ENCODE data around the gene TRMT112.

The TRMT112 gene

DNA sequence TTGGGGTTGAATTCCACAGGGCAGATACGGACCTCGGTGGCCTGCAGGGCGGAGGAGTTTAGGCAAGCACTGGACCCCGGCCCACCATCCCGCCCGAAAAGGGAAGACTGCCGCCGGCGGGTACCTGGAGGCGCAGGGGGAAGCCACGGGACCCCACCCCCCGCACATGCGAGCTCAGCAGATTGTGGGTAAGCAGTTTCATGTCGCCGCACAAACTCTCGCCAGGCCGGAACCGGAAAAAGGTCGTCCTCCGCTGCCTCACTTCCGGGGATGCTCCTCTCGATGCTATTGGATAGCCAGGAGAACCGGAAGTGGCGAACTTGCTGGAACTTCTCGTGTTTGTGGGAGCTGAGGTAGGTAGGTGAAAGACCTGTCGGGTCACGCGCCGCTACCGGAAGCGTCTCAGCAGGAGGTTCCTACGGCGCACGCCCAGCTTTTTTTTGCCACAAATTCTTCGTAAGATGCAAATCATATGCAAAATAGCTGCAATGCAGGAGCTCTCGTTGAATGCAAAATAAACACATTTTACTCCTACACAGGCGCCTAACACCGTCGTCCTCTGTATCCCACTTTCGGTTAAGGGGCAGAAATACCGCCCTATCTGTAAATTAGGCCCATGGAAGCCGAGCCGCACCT, at the start of gene TRMT112:
TSS of gene TRMT112 (minus strand) at position 235 of the 636 bp plus-strand sequence. CDS start at position 202, 33 bp downstream.
- DNase-seq (ENCODE audit: low read depth in 1 of 2, low spot score in 1 of 2), result peak; percentile 80 to 90

DNA sequence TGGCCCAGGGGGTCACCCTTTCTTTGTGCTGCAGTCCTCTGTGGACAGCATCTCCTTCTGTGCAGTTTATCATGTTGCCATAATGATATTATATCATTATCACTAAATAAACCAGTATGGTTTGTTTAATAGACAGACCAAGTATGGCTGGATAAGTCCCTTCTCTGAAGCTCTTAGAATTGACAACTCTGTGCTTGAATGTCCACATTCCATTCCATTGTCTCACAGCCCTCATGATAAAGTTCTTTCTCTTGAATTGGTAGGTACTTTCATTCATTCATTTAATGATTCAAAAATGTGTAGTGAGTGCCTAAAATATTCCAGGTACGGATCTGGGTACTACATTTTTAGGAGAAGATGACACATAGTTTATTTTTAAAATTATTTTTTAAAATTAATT, 49.4 kb upstream of the TRMT112 start:
- DNase-seq (ENCODE audit: low read depth in 1 of 2, low spot score in 1 of 2), result no peak

DNA sequence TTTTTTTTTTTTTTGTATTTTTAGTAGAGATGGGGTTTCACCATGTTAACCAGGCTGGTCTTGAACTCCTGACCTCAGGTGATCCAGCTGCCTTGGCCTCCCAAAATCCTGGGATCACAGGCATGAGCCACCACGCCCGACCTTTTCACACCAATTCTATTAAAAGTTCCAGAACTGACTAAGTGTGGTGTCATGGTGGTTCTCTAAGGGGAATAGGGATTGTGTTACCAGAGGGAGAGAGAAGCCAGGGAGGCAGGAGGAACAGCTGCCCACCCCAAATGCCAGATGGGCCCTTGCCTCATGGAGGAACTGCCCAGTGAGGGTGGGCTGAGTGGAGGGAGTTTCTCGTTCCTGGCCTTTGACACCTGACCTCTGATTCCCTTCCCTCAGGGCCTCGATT, 47.6 kb upstream of the TRMT112 start:
- no peak for DNase-seq (ENCODE audit: low read depth in 1 of 2, low spot score in 1 of 2)

DNA sequence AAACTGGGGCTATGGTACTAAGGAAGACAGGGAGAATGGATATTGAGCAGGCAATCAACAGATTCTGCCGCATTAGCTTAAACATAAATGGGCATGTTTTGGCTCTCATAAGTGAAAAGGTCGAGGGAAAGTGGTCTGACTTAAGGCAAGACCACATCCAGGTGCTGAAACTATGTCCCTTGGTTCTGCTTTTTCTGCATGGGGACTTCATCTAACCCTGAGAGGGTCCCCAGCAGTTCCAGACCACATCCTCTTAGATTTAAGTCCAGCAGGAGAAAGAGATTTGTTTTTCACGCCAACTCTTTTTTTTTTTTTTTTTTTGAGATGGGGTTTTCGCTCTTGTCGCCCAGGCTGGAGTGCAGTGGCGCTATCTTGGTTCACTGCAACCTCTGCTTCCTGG, 47.1 kb upstream of the TRMT112 start:
- no peak for DNase-seq (ENCODE audit: low read depth in 1 of 2, low spot score in 1 of 2)

DNA sequence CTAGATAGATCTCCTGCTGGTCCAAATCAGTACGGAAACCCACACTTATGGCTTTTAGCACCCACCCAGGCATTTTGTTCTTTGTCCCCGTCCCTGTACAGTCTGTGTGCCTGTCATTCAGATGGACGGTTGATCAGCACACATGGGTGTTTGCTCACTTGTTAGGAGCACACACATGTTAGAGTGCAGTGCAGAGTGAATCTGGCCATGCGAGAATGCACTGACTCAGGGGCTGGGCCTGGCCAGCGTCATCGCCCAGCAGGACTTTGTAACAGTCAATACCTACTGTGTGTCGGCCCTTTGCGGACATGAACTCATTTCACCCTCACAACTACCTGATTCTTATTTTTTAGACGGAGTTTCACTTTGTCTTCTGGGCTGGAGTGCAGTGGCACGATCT, 45.0 kb upstream of the TRMT112 start:
- no peak for DNase-seq (ENCODE audit: low read depth in 1 of 2, low spot score in 1 of 2)

DNA sequence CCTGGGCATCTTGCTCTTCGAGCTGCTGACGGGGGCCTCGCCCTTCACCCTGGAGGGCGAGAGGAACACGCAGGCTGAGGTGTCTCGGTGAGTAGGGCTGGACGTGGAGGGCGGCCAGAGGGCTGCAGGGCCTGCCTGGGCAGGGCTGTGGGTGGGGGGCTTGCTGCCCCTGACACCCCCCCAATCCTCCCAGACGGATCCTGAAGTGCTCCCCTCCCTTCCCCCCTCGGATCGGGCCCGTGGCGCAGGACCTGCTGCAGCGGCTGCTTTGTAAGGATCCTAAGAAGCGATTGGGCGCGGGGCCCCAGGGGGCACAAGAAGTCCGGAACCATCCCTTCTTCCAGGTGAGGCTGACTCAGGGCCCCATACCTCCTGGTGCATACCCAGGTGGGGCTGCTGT, 44.3 kb upstream of the TRMT112 start:
- no peak for DNase-seq (ENCODE audit: low read depth in 1 of 2, low spot score in 1 of 2)

DNA sequence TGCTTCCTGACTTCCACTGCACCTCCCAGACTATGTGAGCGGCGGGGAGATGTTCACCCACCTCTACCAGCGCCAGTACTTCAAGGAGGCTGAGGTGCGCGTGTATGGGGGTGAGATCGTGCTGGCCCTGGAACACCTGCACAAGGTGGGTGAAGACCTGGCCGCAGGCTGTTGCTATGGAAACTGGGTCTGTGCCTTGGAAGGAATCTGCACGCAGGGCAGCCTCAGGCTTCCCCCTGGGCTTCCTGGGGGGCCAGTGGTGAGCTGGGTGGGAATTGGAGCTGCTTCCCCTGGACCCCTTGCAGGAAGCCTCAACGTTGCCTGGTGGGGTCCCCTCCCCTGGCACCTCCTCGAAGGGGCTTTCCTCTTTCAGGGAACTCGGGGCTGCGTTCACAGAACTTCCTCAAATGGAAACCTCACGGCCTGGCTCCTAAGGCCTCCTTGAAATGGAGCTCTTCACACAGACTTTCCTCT, 43.1 kb upstream of the TRMT112 start:
- DNase-seq (ENCODE audit: low read depth in 1 of 2, low spot score in 1 of 2), result no peak

DNA sequence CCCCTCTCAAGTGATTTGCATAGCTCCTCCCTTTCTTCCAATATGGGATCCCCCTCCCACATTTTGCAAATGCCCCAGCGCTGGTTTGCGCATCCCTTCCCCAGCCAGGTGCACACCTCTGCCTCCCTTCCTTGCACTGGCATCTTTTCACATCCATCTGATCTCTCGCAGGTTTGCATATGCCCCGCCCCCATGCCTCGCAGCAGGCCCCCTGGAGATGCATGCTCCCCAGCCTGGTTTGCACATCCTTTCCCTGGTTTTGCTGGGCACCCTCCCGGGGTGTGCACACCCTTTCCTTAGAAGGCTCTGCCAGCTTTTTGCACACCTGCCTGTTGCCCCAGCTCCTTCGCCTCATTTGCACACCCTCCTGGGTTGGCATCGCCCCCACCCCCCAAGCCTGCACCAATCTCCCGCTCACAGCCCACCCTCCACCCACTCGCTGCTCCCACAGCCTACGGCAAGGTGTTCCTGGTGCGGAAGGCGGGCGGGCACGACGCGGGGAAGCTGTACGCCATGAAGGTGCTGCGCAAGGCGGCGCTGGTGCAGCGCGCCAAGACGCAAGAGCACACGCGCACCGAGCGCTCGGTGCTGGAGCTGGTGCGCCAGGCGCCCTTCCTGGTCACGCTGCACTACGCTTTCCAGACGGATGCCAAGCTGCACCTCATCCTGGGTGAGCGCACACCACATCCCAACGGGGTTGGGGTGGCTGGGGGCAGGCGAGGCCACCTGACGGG, 42.5 kb upstream of the TRMT112 start:
- no peak for DNase-seq (ENCODE audit: low read depth in 1 of 2, low spot score in 1 of 2)

DNA sequence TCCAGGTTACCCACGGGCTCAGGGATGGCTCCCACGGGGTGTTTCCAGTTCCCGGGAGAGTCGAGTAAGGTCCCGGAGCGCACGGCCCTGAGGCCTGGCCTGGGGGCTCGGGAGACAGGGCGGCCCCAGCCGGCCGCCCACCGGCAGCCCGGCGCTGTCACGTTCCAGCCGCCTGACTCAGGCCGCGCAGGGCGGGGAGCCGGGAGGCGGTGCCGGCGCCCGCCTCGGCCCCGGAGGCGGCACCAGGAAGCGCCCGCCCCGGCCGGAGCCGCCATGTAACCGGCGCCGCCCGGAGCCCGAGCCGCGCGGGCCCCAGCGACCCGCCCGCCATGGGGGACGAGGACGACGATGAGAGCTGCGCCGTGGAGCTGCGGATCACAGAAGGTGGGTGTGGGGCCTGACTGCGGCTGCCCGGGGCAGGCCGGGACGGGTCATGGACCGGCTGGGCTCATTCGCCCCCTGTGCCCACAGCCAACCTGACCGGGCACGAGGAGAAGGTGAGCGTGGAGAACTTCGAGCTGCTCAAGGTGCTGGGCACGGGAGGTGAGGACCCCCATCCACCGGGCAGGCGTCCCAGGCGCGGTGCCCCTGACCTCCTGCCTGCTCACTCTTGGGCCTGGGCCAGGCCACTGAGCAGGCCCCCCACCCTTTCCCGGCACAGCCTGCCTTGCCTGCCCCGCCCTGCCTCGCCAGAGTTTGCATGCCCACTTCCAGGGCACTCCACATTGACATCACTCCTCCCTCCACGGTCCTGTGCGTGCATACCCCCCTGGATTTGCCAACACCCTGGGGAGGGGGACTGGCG, 41.8 kb upstream of the TRMT112 start, which contains the start of gene RPS6KA4:
TSS of gene RPS6KA4 (plus strand) at position 256 of the 805 bp plus-strand sequence. CDS start at position 330, 74 bp downstream.
- peak in 1 of 2 donors; percentile 52 for DNase-seq (ENCODE audit: low read depth in 1 of 2, low spot score in 1 of 2)

DNA sequence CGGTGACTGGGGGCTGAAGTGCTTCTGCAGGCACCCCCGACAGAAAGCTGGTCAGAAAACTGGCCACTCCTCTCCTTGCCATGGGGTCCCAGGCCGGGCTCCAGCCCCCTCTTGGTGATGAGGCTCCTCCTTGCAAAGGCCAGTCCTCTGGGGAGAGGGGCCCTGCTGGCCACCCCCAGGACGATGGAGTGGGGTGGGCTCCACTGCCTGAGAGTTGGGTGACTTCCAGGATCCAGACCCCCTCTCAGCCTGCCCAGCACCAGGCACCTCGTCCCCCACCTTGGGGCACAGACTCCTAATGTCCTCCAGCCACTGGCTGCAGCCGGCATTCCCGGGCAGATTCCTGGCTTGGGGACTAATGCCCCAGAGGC, 41.2 kb upstream of the TRMT112 start:
- no peak for DNase-seq (ENCODE audit: low read depth in 1 of 2, low spot score in 1 of 2)

DNA sequence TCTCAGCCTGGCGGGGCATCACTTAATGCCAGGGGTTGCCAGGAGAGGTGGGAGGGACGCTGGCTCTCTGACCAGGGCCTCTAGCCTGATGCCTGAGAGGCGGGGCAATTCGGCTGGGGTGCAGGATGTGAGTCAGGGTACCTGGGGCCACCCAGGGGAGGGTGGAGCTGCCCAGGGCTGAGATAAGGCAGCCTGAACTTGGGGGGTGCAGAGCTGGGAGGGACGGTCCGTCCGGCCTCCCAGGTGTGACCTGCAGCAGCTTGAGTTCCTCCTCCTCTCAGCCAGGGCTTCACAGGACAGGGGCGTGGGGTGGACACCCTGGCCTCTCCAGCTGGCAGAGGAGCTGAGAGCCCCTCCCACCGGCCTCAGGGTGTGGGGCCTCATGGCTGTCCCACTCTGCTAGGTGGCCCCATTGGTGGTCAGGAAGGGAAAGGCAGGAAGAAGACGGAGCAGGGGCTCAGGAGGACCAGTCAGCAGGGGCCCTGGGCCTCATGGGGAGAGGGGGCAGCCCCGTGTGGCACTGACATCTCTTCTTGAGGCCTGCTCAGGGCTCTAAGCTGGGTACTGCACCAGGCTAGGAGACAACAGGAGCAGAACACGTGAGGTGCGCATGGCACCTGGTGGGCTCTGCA, 40.7 kb upstream of the TRMT112 start:
- no peak for DNase-seq (ENCODE audit: low read depth in 1 of 2, low spot score in 1 of 2)

DNA sequence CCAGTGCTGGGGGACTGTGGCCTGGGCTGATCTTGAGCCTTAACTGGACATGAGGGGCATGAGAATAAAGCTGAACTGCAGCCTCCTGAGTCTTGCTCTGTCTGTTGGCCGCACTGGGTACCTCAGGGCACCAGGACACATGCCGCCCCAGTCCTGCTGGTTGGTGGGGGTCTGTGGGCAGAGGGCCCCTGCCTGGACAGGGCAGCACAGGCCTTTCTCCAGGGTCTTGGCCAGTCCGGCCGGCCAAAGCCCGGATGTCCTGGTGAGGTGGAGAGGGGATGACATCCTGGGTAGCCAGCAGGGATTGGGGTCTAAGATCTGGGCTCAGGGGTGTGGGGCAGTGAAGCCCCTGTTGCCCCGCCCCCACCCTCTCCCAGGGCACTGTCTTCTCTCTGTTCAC, 40.1 kb upstream of the TRMT112 start:
- DNase-seq (ENCODE audit: low read depth in 1 of 2, low spot score in 1 of 2), result no peak

DNA sequence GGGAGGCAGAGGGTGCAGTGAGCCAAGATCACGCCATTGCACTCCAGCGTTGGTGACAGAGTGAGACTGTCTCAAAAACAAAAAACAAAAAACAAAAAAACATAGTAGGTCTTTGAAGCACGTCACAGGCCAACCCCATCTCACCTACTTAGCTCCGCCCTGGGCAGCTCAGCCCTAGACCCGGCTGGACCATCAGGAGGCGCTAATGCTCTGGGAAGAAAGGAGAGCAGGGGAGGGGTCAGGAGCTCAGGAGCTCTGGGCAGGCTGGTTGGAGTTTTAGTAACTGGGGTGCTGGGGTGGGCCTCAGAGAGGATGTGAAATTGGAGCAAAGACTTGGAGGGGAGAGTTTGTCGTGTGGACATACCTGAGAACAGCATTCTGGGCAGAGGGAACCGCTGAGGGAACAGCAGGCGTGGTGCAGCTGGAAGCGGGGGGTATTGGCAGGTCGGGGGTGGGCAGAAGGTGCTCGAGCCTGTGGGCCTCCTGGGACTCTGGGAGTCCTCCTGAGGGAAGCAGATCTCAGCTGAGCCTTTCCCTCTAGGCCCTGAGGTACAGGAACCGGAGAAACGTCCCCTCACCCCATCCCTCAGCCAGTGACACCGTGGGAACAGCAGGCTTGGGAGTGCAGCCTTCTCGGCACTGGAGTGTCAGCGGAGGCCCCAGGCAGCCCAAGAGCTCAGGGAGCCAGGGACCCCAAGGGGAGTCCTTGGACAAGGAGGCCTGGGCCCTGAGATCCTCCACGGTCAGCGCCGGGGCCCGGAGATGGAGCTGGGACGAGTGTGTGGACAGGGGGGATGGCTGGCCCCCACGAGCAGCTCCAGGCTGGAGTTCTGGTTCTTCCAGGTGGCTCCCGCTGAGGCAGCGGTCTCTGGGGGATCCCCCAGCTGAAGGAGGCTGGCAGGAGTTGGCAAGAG, 39.4 kb upstream of the TRMT112 start:
- DNase-seq (ENCODE audit: low read depth in 1 of 2, low spot score in 1 of 2), result no peak

DNA sequence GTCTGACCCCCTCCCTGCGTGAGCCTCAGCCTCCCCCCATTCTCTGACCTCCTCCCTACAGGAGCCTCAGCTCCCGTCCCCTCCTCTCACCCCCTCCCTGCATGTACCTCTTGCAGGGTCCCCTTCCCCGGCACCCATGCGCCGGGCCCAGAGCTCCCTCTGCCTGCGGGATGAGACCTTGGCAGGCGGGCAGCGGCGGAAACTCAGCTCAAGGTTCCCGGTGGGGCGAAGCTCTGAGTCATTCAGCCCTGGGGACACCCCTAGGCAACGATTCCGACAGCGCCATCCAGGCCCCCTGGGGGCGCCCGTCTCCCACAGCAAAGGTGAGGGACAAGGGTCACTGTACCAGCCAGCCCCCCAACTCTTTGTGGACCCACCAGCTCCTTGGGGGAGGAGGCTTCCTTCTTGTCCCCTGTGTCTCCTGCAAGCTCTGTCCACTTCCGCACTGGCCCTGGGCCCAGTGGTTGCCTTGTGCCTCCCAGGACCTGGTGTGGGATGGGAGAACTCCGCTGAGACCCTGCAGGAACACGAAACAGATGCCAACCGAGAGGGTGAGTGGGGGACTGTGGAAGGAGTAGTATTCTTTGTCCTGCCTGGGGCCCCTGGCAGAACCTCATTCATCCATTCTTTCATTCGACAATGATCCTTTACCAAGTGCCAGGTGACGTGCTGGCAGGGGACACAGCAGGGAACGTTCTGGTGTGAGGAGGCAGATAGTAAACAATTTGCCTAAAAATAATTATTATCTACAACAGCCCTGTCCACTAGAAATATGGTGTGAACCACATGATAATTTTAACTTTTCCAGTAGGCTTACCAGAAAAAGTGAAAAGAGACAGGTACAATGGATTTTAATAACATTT, 38.0 kb upstream of the TRMT112 start:
- DNase-seq (ENCODE audit: low read depth in 1 of 2, low spot score in 1 of 2), result no peak

DNA sequence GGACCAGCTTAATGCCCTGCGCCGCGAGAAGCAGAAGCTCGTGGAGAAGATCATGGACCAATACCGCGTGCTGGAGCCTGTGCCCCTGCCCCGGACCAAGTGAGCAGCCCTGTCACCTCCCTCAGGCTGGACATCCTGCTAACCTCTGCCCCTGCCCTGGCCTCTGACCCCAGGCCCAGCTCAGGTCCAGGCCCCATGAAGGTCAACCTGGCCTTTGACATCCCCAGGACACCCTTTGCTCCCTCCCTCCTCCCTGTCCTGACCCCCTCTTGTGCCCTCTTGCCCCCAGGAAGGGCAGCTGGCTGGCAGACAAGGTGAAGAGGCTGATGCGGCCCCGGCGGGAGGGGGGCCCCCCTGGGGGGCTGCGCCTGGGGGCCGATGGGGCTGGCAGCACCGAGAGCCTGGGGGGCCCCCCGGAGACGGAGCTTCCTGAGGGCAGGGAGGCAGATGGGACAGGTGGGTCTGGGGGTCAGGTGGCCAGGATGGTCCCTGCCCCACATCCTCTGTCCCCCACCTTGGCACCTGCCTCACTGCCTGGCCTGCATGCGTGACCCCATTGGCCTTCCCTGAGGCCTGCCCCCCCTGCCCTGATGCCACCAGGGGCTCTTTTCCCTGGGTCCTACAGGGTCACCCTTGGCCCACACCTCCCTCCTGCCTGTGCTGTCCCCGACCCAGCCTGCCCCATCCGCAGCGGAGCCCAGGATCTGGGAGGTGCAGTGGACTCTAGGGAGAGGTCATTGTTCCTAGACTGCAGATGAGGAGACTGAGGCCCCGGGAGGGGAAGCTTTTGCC, 36.6 kb upstream of the TRMT112 start:
- no peak for DNase-seq (ENCODE audit: low read depth in 1 of 2, low spot score in 1 of 2)

DNA sequence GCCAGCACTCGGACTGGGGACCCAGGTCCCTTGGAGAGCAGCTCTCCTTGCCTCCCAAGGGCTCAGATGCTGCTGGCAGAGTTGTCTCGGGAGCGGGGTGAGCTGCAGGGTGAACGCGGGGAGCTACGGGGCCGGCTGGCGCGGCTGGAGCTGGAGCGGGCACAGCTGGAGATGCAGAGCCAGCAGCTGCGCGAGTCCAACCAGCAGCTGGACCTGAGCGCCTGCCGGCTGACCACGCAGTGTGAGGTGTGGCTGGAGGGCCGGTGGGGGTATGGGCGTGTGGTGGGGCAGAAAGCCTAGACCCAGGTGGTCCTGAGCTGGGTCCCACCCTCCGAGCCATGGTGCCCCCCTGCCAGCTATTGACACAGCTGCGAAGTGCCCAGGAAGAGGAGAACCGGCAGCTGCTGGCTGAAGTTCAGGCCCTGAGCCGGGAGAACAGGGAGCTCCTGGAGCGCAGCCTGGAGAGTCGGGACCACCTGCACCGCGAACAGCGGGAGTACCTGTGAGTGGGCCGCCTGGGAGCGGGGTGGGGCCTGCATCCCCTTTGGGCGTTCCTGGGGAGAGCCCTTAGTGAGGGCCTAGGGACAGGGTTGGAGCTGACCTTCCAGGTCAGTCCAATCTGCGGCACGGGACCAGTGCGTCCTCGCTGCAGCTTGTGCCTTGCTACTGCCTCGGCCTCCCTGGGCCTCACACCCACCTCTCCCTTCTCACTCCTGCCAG, 35.8 kb upstream of the TRMT112 start:
- DNase-seq (ENCODE audit: low read depth in 1 of 2, low spot score in 1 of 2), result no peak

DNA sequence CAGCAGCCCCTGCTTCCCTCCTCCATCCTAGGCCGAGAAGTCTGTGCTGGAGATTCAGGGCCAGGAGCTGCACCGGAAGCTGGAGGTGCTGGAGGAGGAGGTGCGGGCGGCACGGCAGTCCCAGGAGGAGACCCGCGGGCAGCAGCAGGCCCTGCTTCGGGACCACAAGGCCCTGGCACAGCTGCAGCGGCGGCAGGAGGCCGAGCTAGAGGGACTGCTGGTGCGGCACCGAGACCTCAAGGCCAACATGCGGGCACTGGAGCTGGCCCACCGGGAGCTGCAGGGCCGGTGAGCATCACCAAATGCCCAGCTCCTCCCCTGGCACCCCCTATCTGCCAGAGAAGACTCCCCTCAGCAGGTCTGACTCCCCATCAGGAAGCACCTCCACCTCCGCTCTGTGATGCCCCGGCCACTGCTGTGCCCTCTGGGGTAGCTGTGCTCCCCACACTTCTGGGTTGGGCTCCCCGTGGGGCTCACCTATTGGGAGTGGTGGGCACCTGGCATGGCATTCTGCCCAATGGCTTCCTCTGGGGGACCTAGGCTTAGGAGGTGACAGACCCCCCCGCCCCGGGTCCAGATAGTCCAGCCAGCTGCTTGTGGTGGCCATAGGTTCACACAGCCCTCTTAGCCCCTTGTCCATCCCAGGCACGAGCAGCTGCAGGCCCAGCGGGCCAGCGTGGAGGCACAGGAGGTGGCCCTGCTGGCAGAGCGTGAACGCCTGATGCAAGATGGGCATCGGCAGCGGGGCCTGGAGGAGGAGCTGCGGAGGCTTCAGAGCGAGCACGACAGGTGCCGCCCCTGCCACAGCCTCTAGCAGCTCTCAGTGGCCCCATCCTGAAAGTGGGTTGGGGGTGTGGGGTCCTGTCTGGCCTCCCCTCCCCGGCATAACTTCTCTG, 35.0 kb upstream of the TRMT112 start:
- DNase-seq (ENCODE audit: low read depth in 1 of 2, low spot score in 1 of 2), result no peak
